ENCODE measurements around the gene NT5C1B.

- TF ChIP-seq POLR2A (IDR thresholded peaks at IDR 0.05), result no peak
- no peak for TF ChIP-seq CTCF (IDR thresholded peaks at IDR 0.05)
- TF ChIP-seq POLR2AphosphoS5 (IDR thresholded peaks at IDR 0.05), result no peak
Observed at GRCh38 chr2:18536697-18537096, 52.7 kb downstream of the NT5C1B start.

All from transverse colon (tissue), 4 donors.